Duodenal mucosa (tissue), 2 donors: ENCODE results near the gene SEMA3E.

Experiments used
- H3K27ac ChIP-seq: one replicate; pipeline ENCODE4 v1.7.0; 2013; ENCODE audit warnings: low read depth, low read length
- H3K27me3 ChIP-seq, 2 donors: one replicate each; pipeline ENCODE4 v1.7.0; 2013; ENCODE audit warnings: low read length in 2 of 2, control low read depth in 1 of 2; ENCODE audit not compliant: insufficient read depth in 2 of 2, control insufficient read depth in 1 of 2
- H3K36me3 ChIP-seq, 2 donors: one replicate each; pipeline ENCODE4 v1.7.0; 2013; ENCODE audit warnings: low read length in 2 of 2, control low read depth in 1 of 2; ENCODE audit not compliant: insufficient read depth in 2 of 2, control insufficient read depth in 1 of 2
- H3K4me1 ChIP-seq, 2 donors: one replicate each; pipeline ENCODE4 v1.7.0; 2013; ENCODE audit warnings: low read length in 2 of 2, control low read depth in 1 of 2; ENCODE audit not compliant: insufficient read depth in 2 of 2, control insufficient read depth in 1 of 2
- H3K4me3 ChIP-seq, 2 donors: one replicate each; pipeline ENCODE4 v1.7.0; 2013; ENCODE audit warnings: low read length in 2 of 2, low read depth in 1 of 2
- H3K9ac ChIP-seq, 2 donors: one replicate each; pipeline ENCODE4 v1.7.0; 2013; ENCODE audit warnings: low read length in 2 of 2, low read depth in 1 of 2
- H3K9me3 ChIP-seq, 2 donors: one replicate each; pipeline ENCODE4 v1.7.0; 2013; ENCODE audit warnings: low read length in 2 of 2, control low read depth in 1 of 2; ENCODE audit not compliant: control insufficient read depth in 1 of 2

Gene SEMA3E

GRCh38 chr7:83394776-83395175 is 254.2 kb downstream of the SEMA3E start:
- H3K9ac ChIP-seq: no peak overlapping the region
- no peak overlapping the region for H3K4me3 ChIP-seq
- H3K27me3 ChIP-seq: no peaks in the 10 kb centered on the region
- no peaks in the 10 kb centered on the region for H3K9me3 ChIP-seq
- no peaks in the 10 kb centered on the region for H3K4me1 ChIP-seq
- no peak overlapping the region for H3K27ac ChIP-seq
- no peaks in the 10 kb centered on the region for H3K36me3 ChIP-seq

GRCh38 chr7:83388436-83388835 is 260.5 kb downstream of the SEMA3E start:
- Histone ChIP-seq H3K9me3 (no peaks in the 10 kb centered on the region), H3K27ac (no peak overlapping the region), H3K27me3 (no peaks in the 10 kb centered on the region), H3K4me1 (no peaks in the 10 kb centered on the region), H3K36me3 (no peaks in the 10 kb centered on the region), H3K4me3 (no peak overlapping the region), H3K9ac (no peak overlapping the region)

GRCh38 chr7:83366629-83367028 is 282.3 kb downstream of the SEMA3E start:
- no peaks in the 10 kb centered on the region for H3K27me3 ChIP-seq
- H3K27ac ChIP-seq: no peak overlapping the region
- no peaks in the 10 kb centered on the region for H3K36me3 ChIP-seq
- H3K4me3 ChIP-seq: no peak overlapping the region
- no peaks in the 10 kb centered on the region for H3K9me3 ChIP-seq
- H3K9ac ChIP-seq: no peak overlapping the region
- H3K4me1 ChIP-seq: no peaks in the 10 kb centered on the region

GRCh38 chr7:83365746-83366145 is 283.2 kb downstream of the SEMA3E start:
- H3K4me3 ChIP-seq: no peak overlapping the region
- H3K27ac ChIP-seq: no peak overlapping the region
- no peaks in the 10 kb centered on the region for H3K36me3 ChIP-seq
- H3K9ac ChIP-seq: no peak overlapping the region
- H3K27me3 ChIP-seq: no peaks in the 10 kb centered on the region
- H3K4me1 ChIP-seq: no peaks in the 10 kb centered on the region
- no peaks in the 10 kb centered on the region for H3K9me3 ChIP-seq

GRCh38 chr7:83362871-83363550 is 285.9 kb downstream of the SEMA3E start:
- no peak overlapping the region for H3K9ac ChIP-seq
- H3K4me3 ChIP-seq: no peak overlapping the region
- no peaks in the 10 kb centered on the region for H3K4me1 ChIP-seq
- no peak overlapping the region for H3K27ac ChIP-seq
- no peaks in the 10 kb centered on the region for H3K27me3 ChIP-seq
- no peaks in the 10 kb centered on the region for H3K9me3 ChIP-seq
- H3K36me3 ChIP-seq: no peaks in the 10 kb centered on the region

GRCh38 chr7:83359108-83359507 is 289.8 kb downstream of the SEMA3E start:
- Histone ChIP-seq H3K27ac (no peak overlapping the region), H3K4me1 (no peaks in the 10 kb centered on the region), H3K4me3 (no peak overlapping the region), H3K27me3 (no peaks in the 10 kb centered on the region), H3K9ac (no peak overlapping the region), H3K36me3 (no peaks in the 10 kb centered on the region), H3K9me3 (no peaks in the 10 kb centered on the region)

- no peaks in the 10 kb centered on the region for H3K36me3 ChIP-seq
- H3K27ac ChIP-seq: no peak overlapping the region
- no peak overlapping the region for H3K4me3 ChIP-seq
- no peak overlapping the region for H3K9ac ChIP-seq
- no peaks in the 10 kb centered on the region for H3K9me3 ChIP-seq
- no peaks in the 10 kb centered on the region for H3K27me3 ChIP-seq
- no peaks in the 10 kb centered on the region for H3K4me1 ChIP-seq
These were observed 293.8 kb downstream of the SEMA3E start for GRCh38 chr7:83355143-83355542.

GRCh38 chr7:83347945-83348444 is 300.9 kb downstream of the SEMA3E start:
- Histone ChIP-seq H3K36me3 (no peaks in the 10 kb centered on the region), H3K27me3 (no peaks in the 10 kb centered on the region), H3K27ac (no peak overlapping the region), H3K4me1 (no peaks in the 10 kb centered on the region), H3K9me3 (no peaks in the 10 kb centered on the region), H3K4me3 (no peak overlapping the region), H3K9ac (no peak overlapping the region)

GRCh38 chr7:83339907-83340306 is 309.0 kb downstream of the SEMA3E start:
- Histone ChIP-seq H3K36me3 (no peaks in the 10 kb centered on the region), H3K9ac (no peak overlapping the region), H3K4me3 (no peak overlapping the region), H3K4me1 (no peaks in the 10 kb centered on the region), H3K9me3 (no peaks in the 10 kb centered on the region), H3K27me3 (no peaks in the 10 kb centered on the region), H3K27ac (no peak overlapping the region)

GRCh38 chr7:83338277-83338950 is 310.5 kb downstream of the SEMA3E start:
- no peak overlapping the region for H3K9ac ChIP-seq
- H3K4me1 ChIP-seq: no peaks in the 10 kb centered on the region
- no peaks in the 10 kb centered on the region for H3K27me3 ChIP-seq

More at GRCh38 chr7:83338277-83338950, 310.5 kb downstream of the SEMA3E start:
- Histone ChIP-seq H3K9me3 (no peaks in the 10 kb centered on the region), H3K27ac (no peak overlapping the region), H3K4me3 (no peak overlapping the region), H3K36me3 (no peaks in the 10 kb centered on the region)
